ENCODE data around the gene SOCS3. TPM values are rescaled to one million over a fixed set of nuclear protein-coding genes. Genes with fewer than 3 reads are reported as not detected.
A peak's percentile ranks its signal among the peaks of the same experiment; 100 is the strongest.

The SOCS3 gene, protein sequence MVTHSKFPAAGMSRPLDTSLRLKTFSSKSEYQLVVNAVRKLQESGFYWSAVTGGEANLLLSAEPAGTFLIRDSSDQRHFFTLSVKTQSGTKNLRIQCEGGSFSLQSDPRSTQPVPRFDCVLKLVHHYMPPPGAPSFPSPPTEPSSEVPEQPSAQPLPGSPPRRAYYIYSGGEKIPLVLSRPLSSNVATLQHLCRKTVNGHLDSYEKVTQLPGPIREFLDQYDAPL
- 10 to 100 TPM; 10.5 to 30.6 (median 11.5) TPM for polyA plus RNA-seq (ENCODE audit: insufficient read length in 3 of 3)

GRCh38 chr17:78359997-78360370 is at the start of gene SOCS3:
TSS of gene SOCS3 (minus strand) at chr17:78360077. CDS start at chr17:78359095, 982 bp downstream.
- DNase-seq (ENCODE audit: low read depth in 3 of 3, low spot score in 2 of 3) = peak in 2 of 3 donors; percentile 75 to 86

DNA sequence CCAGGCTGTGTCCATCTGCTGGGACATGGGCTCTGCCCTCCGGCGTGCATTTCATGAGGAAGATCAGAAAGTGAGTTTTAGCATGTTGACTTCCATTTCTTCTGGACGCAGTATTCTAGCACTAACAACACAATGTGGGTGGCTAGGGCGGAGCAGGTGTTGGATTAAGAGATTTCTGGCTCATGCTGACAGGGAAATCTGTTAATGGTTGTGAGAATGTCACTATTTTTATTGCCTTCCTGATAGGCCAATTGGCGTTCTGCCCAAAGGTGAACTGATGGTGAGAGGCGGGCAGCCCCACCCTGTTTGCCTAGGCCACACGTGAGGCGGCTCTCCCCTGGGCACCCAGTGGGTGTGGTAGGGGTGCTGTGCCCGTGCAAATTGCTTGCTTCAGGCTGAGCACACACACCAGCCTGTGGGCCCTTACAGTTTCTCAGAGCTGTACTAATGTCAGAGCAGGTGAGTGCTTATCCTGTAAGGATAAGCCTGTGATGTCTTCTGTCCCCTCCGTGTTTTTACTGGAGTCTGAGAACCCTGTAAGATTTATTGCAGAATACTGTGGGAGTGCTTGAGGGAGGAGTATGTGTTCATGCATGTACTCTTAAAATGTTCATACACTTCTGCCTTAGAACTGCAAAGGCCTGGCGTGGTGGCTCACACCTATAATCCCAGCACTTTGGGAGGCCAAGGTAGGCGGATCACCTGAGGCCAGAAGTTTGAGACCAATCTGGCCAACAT is 49.5 kb upstream of the SOCS3 start:
- DNase-seq (ENCODE audit: low read depth in 3 of 3, low spot score in 2 of 3) = no peak

- DNase-seq (ENCODE audit: low read depth in 3 of 3, low spot score in 2 of 3) = no peak
Observed at GRCh38 chr17:78408476-78409050, 48.7 kb upstream of the SOCS3 start.

GRCh38 chr17:78407387-78408000 is 47.6 kb upstream of the SOCS3 start:
- DNase-seq (ENCODE audit: low read depth in 3 of 3, low spot score in 2 of 3) = no peak

GRCh38 chr17:78406920-78407319 is 47.0 kb upstream of the SOCS3 start:
- DNase-seq (ENCODE audit: low read depth in 3 of 3, low spot score in 2 of 3) = no peak

DNA sequence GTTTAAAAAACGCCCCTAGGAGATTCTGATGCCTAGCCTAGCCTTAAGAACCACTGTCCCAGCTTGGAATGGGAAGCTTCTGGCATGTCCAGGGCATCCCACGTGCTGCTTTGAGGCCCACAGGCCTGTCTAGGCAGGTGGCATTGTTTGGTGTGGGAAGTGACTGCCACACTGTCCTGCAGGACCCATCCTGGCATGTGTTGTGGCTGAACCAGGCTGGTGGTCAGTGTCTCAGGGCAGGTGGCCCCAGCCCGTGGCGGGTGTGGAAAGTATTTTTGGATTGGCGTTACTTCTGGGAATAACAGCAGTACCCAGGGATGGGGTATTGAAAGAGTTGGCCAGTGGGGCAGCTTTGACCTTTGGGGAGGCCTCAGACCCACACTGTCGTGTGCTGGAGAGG is 46.5 kb upstream of the SOCS3 start:
- no peak for DNase-seq (ENCODE audit: low read depth in 3 of 3, low spot score in 2 of 3)

DNA sequence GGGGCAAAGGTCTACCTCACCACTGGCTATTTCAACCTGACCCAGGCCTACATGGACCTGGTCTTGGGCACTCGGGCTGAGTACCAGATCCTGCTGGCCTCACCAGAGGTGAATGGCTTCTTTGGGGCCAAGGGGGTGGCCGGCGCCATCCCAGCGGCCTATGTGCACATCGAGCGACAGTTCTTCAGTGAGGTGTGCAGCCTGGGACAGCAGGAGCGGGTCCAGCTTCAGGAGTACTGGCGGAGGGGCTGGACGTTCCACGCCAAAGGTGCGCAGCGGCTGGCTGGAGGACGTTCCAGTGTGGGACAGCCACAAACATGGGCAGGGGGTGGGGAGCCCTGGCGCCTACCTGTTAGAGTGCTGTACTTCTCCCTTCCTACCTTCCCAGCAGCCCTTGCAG is 43.9 kb upstream of the SOCS3 start:
- DNase-seq (ENCODE audit: low read depth in 3 of 3, low spot score in 2 of 3) = no peak

- no peak for DNase-seq (ENCODE audit: low read depth in 3 of 3, low spot score in 2 of 3)
Observed at GRCh38 chr17:78401891-78402290, 42.0 kb upstream of the SOCS3 start.

GRCh38 chr17:78401246-78401645 is 41.4 kb upstream of the SOCS3 start:
- DNase-seq (ENCODE audit: low read depth in 3 of 3, low spot score in 2 of 3) = no peak

DNA sequence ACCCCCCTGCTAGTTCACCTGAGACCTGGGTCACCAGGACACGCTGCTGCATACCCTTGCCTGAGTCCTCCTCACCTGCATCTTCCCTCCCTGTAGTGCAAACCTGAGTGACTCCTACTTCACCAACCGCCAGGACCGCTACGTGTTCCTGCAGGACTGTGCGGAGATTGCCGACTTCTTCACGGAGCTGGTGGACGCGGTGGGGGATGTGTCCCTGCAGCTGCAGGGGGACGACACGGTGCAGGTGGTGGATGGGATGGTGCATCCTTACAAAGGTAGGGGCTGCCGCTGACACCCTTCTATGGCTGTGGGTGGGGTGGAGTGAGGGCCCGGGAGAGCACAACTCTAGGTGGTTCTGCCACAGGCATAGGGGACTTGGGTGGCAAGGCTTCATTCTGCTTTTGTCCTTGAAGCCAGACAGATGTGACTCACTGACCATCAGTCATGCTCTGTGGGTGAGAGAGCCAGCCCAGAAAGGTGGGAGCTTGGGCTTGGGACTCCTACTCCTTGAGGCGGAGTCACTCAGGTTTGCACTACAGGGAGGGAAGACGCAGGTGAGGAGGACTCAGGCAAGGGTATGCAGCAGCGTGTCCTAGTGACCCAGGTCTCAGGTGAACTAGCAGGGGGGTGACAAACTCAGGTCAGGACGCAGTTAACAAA is 40.8 kb upstream of the SOCS3 start:
- no peak for DNase-seq (ENCODE audit: low read depth in 3 of 3, low spot score in 2 of 3)

DNA sequence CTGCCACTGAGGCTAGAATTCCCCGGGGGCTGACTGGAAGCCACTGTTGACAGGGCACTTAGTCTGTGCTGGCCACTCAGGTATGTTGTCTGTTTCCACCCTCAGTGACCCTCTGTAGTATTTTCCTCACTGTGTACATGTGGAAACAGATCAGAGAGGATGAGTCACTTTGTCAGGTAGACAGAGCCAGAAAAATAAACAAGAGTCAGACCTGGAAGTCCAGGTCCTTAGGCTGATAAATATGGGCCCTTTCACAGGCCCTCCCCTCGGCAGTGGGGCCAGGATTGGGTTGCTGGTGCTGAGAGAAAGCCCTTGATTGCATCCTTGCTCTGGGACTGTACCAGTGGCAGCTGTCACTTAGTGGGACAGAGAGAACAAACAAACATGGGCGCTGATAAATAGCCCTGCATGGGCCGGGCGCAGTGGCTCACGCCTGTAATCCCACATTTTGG is 39.8 kb upstream of the SOCS3 start:
- DNase-seq (ENCODE audit: low read depth in 3 of 3, low spot score in 2 of 3) = no peak

DNA sequence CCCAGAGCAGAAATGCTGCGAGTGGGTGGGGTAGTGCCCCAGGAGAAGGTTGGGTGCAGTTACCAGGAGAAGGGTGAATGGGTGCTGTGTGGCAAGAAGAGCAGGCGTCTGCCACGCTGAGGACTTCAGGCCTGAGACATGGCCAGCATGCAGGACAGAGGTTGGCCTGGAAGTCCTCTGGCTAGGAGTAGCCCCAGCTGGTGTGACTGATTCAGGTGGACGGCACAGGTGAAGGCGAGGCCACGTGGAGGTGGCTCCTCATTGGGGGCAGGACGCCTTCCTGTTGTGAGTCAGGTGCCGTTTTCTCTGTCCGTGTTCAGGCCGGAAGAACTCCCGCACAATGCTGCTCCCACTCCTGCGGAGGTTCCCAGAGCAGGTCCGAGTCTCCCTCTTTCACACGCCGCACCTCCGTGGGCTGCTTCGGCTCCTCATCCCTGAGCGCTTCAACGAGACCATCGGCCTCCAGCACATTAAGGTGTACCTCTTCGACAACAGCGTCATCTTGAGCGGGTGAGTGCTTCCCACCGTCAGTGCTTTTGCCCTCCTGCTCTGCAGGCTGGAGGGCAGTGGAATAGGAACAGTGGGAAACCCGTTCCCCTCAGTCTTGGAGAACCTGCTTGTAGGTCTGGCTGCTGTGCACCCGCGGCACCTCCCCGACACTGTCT is 39.3 kb upstream of the SOCS3 start:
- no peak for DNase-seq (ENCODE audit: low read depth in 3 of 3, low spot score in 2 of 3)

GRCh38 chr17:78398390-78398789 is 38.5 kb upstream of the SOCS3 start:
- no peak for DNase-seq (ENCODE audit: low read depth in 3 of 3, low spot score in 2 of 3)

DNA sequence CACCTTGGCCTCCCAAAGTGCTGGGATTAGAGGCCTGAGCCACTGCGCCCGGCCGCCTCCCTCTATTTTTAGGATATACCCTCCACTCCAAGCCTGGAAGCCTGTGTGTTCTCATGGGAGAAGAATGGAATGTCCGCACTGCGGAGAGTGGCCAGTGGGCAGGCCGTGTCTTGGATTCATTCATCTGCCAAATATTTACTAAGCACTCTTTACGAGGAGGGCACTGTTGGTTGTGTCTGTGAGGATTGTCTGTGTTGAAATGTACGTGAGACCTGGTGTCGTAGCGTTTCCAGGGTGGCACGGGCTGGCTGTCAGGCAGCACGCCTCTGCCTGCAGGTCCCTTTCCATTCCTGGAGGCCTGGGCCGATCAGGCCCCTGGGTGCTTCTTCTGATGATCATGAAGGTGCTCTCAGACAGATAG is 37.8 kb upstream of the SOCS3 start:
- no peak for DNase-seq (ENCODE audit: low read depth in 3 of 3, low spot score in 2 of 3)

GRCh38 chr17:78396441-78397337 is 36.8 kb upstream of the SOCS3 start:
- no peak for DNase-seq (ENCODE audit: low read depth in 3 of 3, low spot score in 2 of 3)

GRCh38 chr17:78395155-78395554 is 35.3 kb upstream of the SOCS3 start:
- no peak for DNase-seq (ENCODE audit: low read depth in 3 of 3, low spot score in 2 of 3)

- no peak for DNase-seq (ENCODE audit: low read depth in 3 of 3, low spot score in 2 of 3)
Observed at GRCh38 chr17:78394209-78394608, 34.3 kb upstream of the SOCS3 start.

- no peak for DNase-seq (ENCODE audit: low read depth in 3 of 3, low spot score in 2 of 3)
Observed at GRCh38 chr17:78393575-78393974, 33.7 kb upstream of the SOCS3 start.

DNA sequence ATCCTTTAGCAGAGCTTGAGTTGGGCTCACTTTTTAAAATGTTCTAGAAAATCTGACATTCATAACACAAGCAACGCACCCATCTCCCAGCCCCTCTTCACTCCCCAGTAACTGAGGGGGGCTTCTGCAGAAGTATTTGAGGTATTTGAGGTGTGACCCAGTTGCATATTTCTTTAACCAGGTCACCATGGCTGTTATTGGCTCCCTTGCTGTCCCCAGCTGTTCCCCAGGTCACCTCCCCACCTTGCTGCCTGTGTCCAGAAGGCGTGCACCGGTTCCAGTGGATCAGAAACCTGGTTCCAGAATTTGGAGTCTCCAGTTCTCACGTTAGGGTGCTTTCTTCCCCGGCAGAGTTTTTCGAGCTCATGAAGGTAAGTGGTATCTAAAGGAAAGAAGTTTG is 32.4 kb upstream of the SOCS3 start:
- no peak for DNase-seq (ENCODE audit: low read depth in 3 of 3, low spot score in 2 of 3)
